Measurements from ENCODE around the gene PROSER2.
"Not testable (repeated sequence)": the region's sequence is repeated elsewhere in the genome, so short reads cannot be mapped to it uniquely, and the experiment has no call there.

The PROSER2 gene

DNA sequence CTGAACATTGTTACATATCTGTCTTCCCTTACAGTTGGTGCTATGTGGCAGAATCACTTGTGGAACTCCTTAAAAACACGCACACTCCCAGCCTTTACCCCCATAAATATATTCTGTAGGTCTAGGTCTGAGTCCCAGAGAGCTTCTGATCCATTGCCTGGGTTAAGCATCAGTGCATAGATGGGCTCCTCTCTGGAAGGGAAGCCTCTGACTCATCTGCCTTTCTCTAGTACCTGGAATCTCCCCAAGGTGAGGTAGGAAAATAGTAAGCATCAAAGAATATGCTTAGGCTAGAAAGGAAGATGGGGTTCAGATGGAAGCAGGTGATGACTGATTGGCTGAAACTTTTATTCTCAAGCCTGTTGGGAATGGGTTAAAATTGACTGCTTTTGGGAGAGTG, 26.1 kb downstream of the PROSER2 start:
- H3K36me3 ChIP-seq (replicated peaks; ENCODE audit: low read depth, low read length) = no peaks in the 10 kb centered on the region
- H3K4me2 ChIP-seq (ENCODE audit: low read length) = no peak overlapping the region

GRCh38 chr10:11849911-11850310, 26.8 kb downstream of the PROSER2 start:
- no peak overlapping the region for H3K27ac ChIP-seq (ENCODE audit: low read length)
- no peak overlapping the region for H2AFZ ChIP-seq (ENCODE audit: low read depth, low read length)
- no peaks in the 10 kb centered on the region for H3K79me2 ChIP-seq (ENCODE audit: low read length)
- no peaks in the 10 kb centered on the region for H4K20me1 ChIP-seq (ENCODE audit: insufficient read depth, low read length)
- no peaks in the 10 kb centered on the region for H3K9me3 ChIP-seq (ENCODE audit: insufficient read depth, low read length)
- H3K4me3 ChIP-seq (ENCODE audit: low read length) = no peak overlapping the region
- no peak for TF ChIP-seq CTCF (IDR thresholded peaks at IDR 0.05; ENCODE audit: low read depth, low read length)
- no peak for TF ChIP-seq EZH2phosphoT487 (IDR thresholded peaks at IDR 0.05; ENCODE audit: low read depth)
- H3K36me3 ChIP-seq (replicated peaks; ENCODE audit: low read depth, low read length) = no peaks in the 10 kb centered on the region
- no peak overlapping the region for H3K9ac ChIP-seq (ENCODE audit: low read length)
- no peak overlapping the region for H3K4me2 ChIP-seq (ENCODE audit: low read length)
- H3K27me3 ChIP-seq (ENCODE audit: low read depth, low read length) = no peaks in the 10 kb centered on the region
- H3K4me1 ChIP-seq (ENCODE audit: low read length) = no peaks in the 10 kb centered on the region

More for the DNA sequence above, 26.1 kb downstream of the PROSER2 start:
- Histone ChIP-seq H3K79me2 (ENCODE audit: low read length) (no peaks in the 10 kb centered on the region), H3K27me3 (ENCODE audit: low read depth, low read length) (no peaks in the 10 kb centered on the region), H2AFZ (ENCODE audit: low read depth, low read length) (no peak overlapping the region), H3K27ac (ENCODE audit: low read length) (no peak overlapping the region), H3K9ac (ENCODE audit: low read length) (no peak overlapping the region), H3K4me3 (ENCODE audit: low read length) (no peak overlapping the region), H4K20me1 (ENCODE audit: insufficient read depth, low read length) (no peaks in the 10 kb centered on the region), H3K4me1 (ENCODE audit: low read length) (no peaks in the 10 kb centered on the region), H3K9me3 (ENCODE audit: insufficient read depth, low read length) (no peaks in the 10 kb centered on the region)
- no peak for TF ChIP-seq EZH2phosphoT487 (IDR thresholded peaks at IDR 0.05; ENCODE audit: low read depth)
- TF ChIP-seq CTCF (IDR thresholded peaks at IDR 0.05; ENCODE audit: low read depth, low read length) = no peak

- H3K36me3 ChIP-seq (replicated peaks; ENCODE audit: low read depth, low read length) = no peaks in the 10 kb centered on the region
- no peak overlapping the region for H3K4me2 ChIP-seq (ENCODE audit: low read length)
- no peak overlapping the region for H3K4me3 ChIP-seq (ENCODE audit: low read length)
- no peaks in the 10 kb centered on the region for H3K79me2 ChIP-seq (ENCODE audit: low read length)
- H3K27me3 ChIP-seq (ENCODE audit: low read depth, low read length) = no peaks in the 10 kb centered on the region
- no peak overlapping the region for H3K9ac ChIP-seq (ENCODE audit: low read length)
- no peak overlapping the region for H2AFZ ChIP-seq (ENCODE audit: low read depth, low read length)
- no peaks in the 10 kb centered on the region for H3K9me3 ChIP-seq (ENCODE audit: insufficient read depth, low read length)
- H4K20me1 ChIP-seq (ENCODE audit: insufficient read depth, low read length) = no peaks in the 10 kb centered on the region
- TF ChIP-seq CTCF (IDR thresholded peaks at IDR 0.05; ENCODE audit: low read depth, low read length) (no peak), EZH2phosphoT487 (IDR thresholded peaks at IDR 0.05; ENCODE audit: low read depth) (no peak)
- no peak overlapping the region for H3K27ac ChIP-seq (ENCODE audit: low read length)
- no peaks in the 10 kb centered on the region for H3K4me1 ChIP-seq (ENCODE audit: low read length)
These were observed 28.8 kb downstream of the PROSER2 start for GRCh38 chr10:11851910-11852309.

DNA sequence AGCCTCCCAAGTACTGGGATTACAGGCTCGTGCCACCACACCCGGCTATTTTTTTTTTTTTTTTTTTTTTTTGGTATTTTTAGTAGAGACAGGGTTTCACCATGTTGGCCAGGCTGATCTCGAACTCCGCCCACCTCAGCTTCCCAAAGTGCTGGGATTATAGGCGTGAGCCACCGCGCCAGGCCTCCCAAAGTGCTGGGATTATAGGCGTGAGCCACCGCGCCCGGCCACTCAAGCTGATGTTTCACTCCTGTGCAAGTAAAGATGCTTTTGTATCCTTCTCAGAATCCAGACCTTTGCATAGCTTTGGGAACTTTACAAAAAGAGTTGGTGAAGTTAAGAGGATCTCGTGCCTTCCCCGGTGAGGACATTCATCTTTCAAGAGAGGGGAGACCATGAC, 29.5 kb downstream of the PROSER2 start:
- H3K79me2 ChIP-seq (ENCODE audit: low read length); H3K4me2 ChIP-seq (ENCODE audit: low read length): not testable (repeated sequence)

GRCh38 chr10:11853468-11853867, 30.3 kb downstream of the PROSER2 start:
- H3K79me2 ChIP-seq (ENCODE audit: low read length) = no peaks in the 10 kb centered on the region

More for the DNA sequence above, 29.5 kb downstream of the PROSER2 start:
- not testable (repeated sequence) for H3K27me3 ChIP-seq (ENCODE audit: low read depth, low read length); H3K4me1 ChIP-seq (ENCODE audit: low read length); H4K20me1 ChIP-seq (ENCODE audit: insufficient read depth, low read length); H3K9me3 ChIP-seq (ENCODE audit: insufficient read depth, low read length); H3K9ac ChIP-seq (ENCODE audit: low read length); H2AFZ ChIP-seq (ENCODE audit: low read depth, low read length); H3K4me3 ChIP-seq (ENCODE audit: low read length); H3K27ac ChIP-seq (ENCODE audit: low read length); H3K36me3 ChIP-seq (replicated peaks; ENCODE audit: low read depth, low read length)

More at GRCh38 chr10:11853468-11853867, 30.3 kb downstream of the PROSER2 start:
- Histone ChIP-seq H3K4me1 (ENCODE audit: low read length) (no peaks in the 10 kb centered on the region), H3K9ac (ENCODE audit: low read length) (no peak overlapping the region), H3K9me3 (ENCODE audit: insufficient read depth, low read length) (no peaks in the 10 kb centered on the region), H4K20me1 (ENCODE audit: insufficient read depth, low read length) (no peaks in the 10 kb centered on the region), H3K27ac (ENCODE audit: low read length) (no peak overlapping the region), H3K4me3 (ENCODE audit: low read length) (no peak overlapping the region), H2AFZ (ENCODE audit: low read depth, low read length) (no peak overlapping the region), H3K27me3 (ENCODE audit: low read depth, low read length) (no peaks in the 10 kb centered on the region), H3K4me2 (ENCODE audit: low read length) (no peak overlapping the region), H3K36me3 (replicated peaks; ENCODE audit: low read depth, low read length) (no peaks in the 10 kb centered on the region)
- TF ChIP-seq EZH2phosphoT487 (IDR thresholded peaks at IDR 0.05; ENCODE audit: low read depth) = no peak
- TF ChIP-seq CTCF (IDR thresholded peaks at IDR 0.05; ENCODE audit: low read depth, low read length) = no peak

Measured in OCI-LY3 (cell line).